HEK293 (cell line): Measurements from ENCODE around the gene NLRP9.
"Not testable (repeated sequence)": the region's sequence is repeated elsewhere in the genome, so short reads cannot be mapped to it uniquely, and the experiment has no call there.

Experiments
- HOXD13 ChIP-seq: sonication (generic); formaldehyde crosslinking; IDR thresholded peaks from 2 replicates; pipeline ENCODE4 v1.8.0; 2022; ENCODE audit warnings: missing genetic modification reagents, borderline replicate concordance
- MZF1 ChIP-seq: fragments of 450-650 bp; formaldehyde crosslinking; IDR thresholded peaks from 2 replicates; pipeline ENCODE4 v1.5.1; 2017; ENCODE audit warnings: missing biosample characterization, missing genetic modification characterization, borderline replicate concordance
- PRDM1 ChIP-seq: fragments of 450-650 bp; formaldehyde crosslinking; IDR thresholded peaks from 2 replicates; pipeline ENCODE4; 2016; ENCODE audit warnings: missing biosample characterization, missing genetic modification characterization
- SP2 ChIP-seq: fragments of 450-650 bp; formaldehyde crosslinking; IDR thresholded peaks from 2 replicates; pipeline ENCODE4 v1.5.1; 2016; ENCODE audit warnings: missing biosample characterization, missing genetic modification characterization
- YY1 ChIP-seq: fragments of 450-650 bp; formaldehyde crosslinking; IDR thresholded peaks from 2 replicates; pipeline ENCODE4 v1.5.1; 2018; ENCODE audit warnings: missing biosample characterization, missing genetic modification characterization
- ZBTB8A ChIP-seq: fragments of 450-650 bp; formaldehyde crosslinking; IDR thresholded peaks from 2 replicates; pipeline ENCODE4 v1.5.1; 2016; ENCODE audit warnings: missing biosample characterization, missing genetic modification characterization
- ZNF138 ChIP-seq: fragments of 450-650 bp; formaldehyde crosslinking; IDR thresholded peaks from 2 replicates; pipeline ENCODE4 v1.5.1; 2016; ENCODE audit warnings: missing biosample characterization, missing genetic modification characterization, borderline replicate concordance
- ZNF140 ChIP-seq: fragments of 450-650 bp; formaldehyde crosslinking; IDR thresholded peaks from 2 replicates; pipeline ENCODE4 v1.5.1; 2016; ENCODE audit warnings: missing biosample characterization, missing genetic modification characterization
- ZNF24 ChIP-seq: fragments of 450-650 bp; formaldehyde crosslinking; IDR thresholded peaks from 2 replicates; pipeline ENCODE4 v1.5.1; 2016; ENCODE audit warnings: missing biosample characterization, missing genetic modification characterization
- ZNF274 ChIP-seq, 2 experiments: fragments of 200-500 bp in 1 of 2; fragments of 450-650 bp in 1 of 2; sonication (Bioruptor generic) in 1 of 2; formaldehyde crosslinking in 1 of 2; IDR thresholded peaks; 2 replicates each; pipeline versions ENCODE4 v1.5.1 to v1.6.1; 2014 to 2016; ENCODE audit warnings: borderline replicate concordance in 1 of 2, inconsistent platforms in 1 of 2, low read length in 1 of 2, missing biosample characterization in 1 of 2, missing genetic modification characterization in 1 of 2
- ZNF670 ChIP-seq: fragments of 450-650 bp; formaldehyde crosslinking; IDR thresholded peaks from 2 replicates; pipeline ENCODE4 v1.5.1; 2016; ENCODE audit warnings: missing biosample characterization, missing genetic modification characterization, low read depth
- TF ChIP-seq, protein P1 (sequence below): fragments of 450-650 bp; formaldehyde crosslinking; IDR thresholded peaks from 2 replicates; pipeline ENCODE4 v1.5.1; 2016; ENCODE audit warnings: missing biosample characterization, missing genetic modification characterization
- TF ChIP-seq, protein P2 (sequence below): fragments of 450-650 bp; formaldehyde crosslinking; IDR thresholded peaks from 2 replicates; pipeline ENCODE4 v1.5.1; 2016; ENCODE audit warnings: missing biosample characterization, missing genetic modification characterization
- TF ChIP-seq, protein P3 (sequence below): fragments of 450-650 bp; formaldehyde crosslinking; IDR thresholded peaks from 2 replicates; pipeline ENCODE4 v1.5.1; 2016; ENCODE audit warnings: missing biosample characterization, missing genetic modification characterization

DNA sequence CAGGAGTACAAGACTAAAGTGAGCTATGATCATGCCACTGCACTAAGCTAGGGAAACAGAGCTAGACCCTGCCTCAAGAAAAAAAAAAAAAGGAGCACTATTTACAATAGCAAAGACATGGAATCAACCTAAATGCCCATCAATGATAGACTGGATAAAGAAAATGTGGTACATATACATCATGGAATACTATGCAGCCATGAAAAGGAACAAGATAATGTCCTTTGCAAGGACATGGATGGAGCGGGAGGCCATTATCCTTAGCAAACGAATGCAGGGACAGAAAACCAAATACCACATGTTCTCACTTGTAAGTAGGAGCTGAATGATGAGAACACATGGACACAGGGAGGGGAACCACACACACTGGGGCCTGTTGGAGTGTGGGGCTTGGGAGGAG lies 7.8 kb downstream of the NLRP9 start:
- TF ChIP-seq, protein P1, sequence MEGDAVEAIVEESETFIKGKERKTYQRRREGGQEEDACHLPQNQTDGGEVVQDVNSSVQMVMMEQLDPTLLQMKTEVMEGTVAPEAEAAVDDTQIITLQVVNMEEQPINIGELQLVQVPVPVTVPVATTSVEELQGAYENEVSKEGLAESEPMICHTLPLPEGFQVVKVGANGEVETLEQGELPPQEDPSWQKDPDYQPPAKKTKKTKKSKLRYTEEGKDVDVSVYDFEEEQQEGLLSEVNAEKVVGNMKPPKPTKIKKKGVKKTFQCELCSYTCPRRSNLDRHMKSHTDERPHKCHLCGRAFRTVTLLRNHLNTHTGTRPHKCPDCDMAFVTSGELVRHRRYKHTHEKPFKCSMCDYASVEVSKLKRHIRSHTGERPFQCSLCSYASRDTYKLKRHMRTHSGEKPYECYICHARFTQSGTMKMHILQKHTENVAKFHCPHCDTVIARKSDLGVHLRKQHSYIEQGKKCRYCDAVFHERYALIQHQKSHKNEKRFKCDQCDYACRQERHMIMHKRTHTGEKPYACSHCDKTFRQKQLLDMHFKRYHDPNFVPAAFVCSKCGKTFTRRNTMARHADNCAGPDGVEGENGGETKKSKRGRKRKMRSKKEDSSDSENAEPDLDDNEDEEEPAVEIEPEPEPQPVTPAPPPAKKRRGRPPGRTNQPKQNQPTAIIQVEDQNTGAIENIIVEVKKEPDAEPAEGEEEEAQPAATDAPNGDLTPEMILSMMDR, result not testable (repeated sequence)
- TF ChIP-seq ZBTB8A (tag by site-specific recombination); ZNF140 (tag by site-specific recombination); ZNF138; HOXD13 (CRISPR knock-in tag); ZNF670; ZNF24 (tag by site-specific recombination); SP2 (tag by site-specific recombination); YY1 (tag by site-specific recombination); PRDM1 (tag by site-specific recombination); MZF1 (tag by site-specific recombination); ZNF274 (IDR thresholded peaks at IDR 0.05; ENCODE audit: low read length); ZNF274 (tag by site-specific recombination; IDR thresholded peaks at IDR 0.05; ENCODE audit: borderline replicate concordance): not testable (repeated sequence)
- TF ChIP-seq, protein P2, sequence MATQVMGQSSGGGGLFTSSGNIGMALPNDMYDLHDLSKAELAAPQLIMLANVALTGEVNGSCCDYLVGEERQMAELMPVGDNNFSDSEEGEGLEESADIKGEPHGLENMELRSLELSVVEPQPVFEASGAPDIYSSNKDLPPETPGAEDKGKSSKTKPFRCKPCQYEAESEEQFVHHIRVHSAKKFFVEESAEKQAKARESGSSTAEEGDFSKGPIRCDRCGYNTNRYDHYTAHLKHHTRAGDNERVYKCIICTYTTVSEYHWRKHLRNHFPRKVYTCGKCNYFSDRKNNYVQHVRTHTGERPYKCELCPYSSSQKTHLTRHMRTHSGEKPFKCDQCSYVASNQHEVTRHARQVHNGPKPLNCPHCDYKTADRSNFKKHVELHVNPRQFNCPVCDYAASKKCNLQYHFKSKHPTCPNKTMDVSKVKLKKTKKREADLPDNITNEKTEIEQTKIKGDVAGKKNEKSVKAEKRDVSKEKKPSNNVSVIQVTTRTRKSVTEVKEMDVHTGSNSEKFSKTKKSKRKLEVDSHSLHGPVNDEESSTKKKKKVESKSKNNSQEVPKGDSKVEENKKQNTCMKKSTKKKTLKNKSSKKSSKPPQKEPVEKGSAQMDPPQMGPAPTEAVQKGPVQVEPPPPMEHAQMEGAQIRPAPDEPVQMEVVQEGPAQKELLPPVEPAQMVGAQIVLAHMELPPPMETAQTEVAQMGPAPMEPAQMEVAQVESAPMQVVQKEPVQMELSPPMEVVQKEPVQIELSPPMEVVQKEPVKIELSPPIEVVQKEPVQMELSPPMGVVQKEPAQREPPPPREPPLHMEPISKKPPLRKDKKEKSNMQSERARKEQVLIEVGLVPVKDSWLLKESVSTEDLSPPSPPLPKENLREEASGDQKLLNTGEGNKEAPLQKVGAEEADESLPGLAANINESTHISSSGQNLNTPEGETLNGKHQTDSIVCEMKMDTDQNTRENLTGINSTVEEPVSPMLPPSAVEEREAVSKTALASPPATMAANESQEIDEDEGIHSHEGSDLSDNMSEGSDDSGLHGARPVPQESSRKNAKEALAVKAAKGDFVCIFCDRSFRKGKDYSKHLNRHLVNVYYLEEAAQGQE, result not testable (repeated sequence)
- TF ChIP-seq, protein P3, sequence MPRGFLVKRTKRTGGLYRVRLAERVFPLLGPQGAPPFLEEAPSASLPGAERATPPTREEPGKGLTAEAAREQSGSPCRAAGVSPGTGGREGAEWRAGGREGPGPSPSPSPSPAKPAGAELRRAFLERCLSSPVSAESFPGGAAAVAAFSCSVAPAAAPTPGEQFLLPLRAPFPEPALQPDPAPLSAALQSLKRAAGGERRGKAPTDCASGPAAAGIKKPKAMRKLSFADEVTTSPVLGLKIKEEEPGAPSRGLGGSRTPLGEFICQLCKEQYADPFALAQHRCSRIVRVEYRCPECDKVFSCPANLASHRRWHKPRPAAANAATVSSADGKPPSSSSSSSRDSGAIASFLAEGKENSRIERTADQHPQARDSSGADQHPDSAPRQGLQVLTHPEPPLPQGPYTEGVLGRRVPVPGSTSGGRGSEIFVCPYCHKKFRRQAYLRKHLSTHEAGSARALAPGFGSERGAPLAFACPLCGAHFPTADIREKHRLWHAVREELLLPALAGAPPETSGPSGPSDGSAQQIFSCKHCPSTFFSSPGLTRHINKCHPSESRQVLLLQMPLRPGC (tag by site-specific recombination), result not testable (repeated sequence)
